ENCODE data around the gene RIPPLY3.

DNA sequence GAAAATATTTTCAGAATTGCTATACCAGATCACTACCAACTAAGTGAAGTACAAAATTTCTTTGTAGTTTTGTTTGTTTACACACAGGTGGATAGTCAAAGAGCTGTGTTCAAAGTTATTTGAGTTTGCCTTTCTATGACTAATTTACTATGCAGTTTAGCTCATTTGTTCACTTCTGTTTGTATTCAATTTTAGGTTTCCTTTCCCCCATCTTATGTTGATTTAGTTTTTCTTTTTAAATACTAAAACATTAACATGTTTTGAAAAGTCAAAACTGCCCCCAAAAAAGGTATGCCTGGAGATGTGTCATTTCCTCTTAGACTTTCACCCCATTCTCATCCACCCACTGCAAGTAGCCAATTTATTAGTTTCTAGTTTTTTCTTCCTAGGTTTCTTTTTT lies 18.7 kb upstream of the RIPPLY3 start:
- TF ChIP-seq POLR2AphosphoS5 (IDR thresholded peaks at IDR 0.05) (no peak), POLR2A (IDR thresholded peaks at IDR 0.05) (no peak), EP300 (IDR thresholded peaks at IDR 0.05) (no peak), CTCF (IDR thresholded peaks at IDR 0.05) (no peak)

Measured in suprapubic skin (tissue), 4 donors.